ENCODE results near the gene NPHS2.

- TF ChIP-seq POLR2A (IDR thresholded peaks at IDR 0.05; ENCODE audit: borderline replicate concordance, extremely low read depth, insufficient read depth, insufficient read length) (no peak), CTCF (IDR thresholded peaks at IDR 0.05 in 2 of 3, conservative IDR thresholded peaks at IDR 0.05 in 1 of 3; ENCODE audit: borderline replicate concordance in 1 of 3, insufficient read depth in 1 of 3, low read depth in 2 of 3, low read length in 2 of 3) (no peak), ZNF274 (IDR thresholded peaks at IDR 0.05; ENCODE audit: low read depth, low read length) (no peak), CEBPB (IDR thresholded peaks at IDR 0.05; ENCODE audit: low read depth) (no peak), EZH2phosphoT487 (IDR thresholded peaks at IDR 0.05; ENCODE audit: borderline replicate concordance) (no peak), SP1 (IDR thresholded peaks at IDR 0.05; ENCODE audit: low read depth) (no peak), YY1 (IDR thresholded peaks at IDR 0.05; ENCODE audit: extremely low read depth, insufficient replicate concordance, low read depth, low read length) (no peak), ZBTB33 (IDR thresholded peaks at IDR 0.05; ENCODE audit: extremely low read depth, insufficient replicate concordance, low read length) (no peak), TCF7L2 (IDR thresholded peaks at IDR 0.05; ENCODE audit: borderline replicate concordance, extremely low read depth, insufficient read depth, insufficient read length) (no peak)
These were observed 26.9 kb downstream of the NPHS2 start for GRCh38 chr1:179548666-179549367.

Measured in HCT116 (cell line).